Measurements from ENCODE around the gene CCIN.

GRCh38 chr9:36136894-36137391 is 32.2 kb upstream of the CCIN start:
- TF ChIP-seq POLR2A (IDR thresholded peaks at IDR 0.05; ENCODE audit: low read depth, low read length) (no peak), POLR2AphosphoS5 (IDR thresholded peaks at IDR 0.05; ENCODE audit: low read depth, low read length) (no peak)

All from GM12892 (cell line).